ENCODE measurements around the gene MFAP4. TPM values are rescaled to one million over a fixed set of nuclear protein-coding genes. Genes with fewer than 3 reads are reported as not detected.

Gene MFAP4
- total RNA-seq, 1 donor from 2014 or later, result 205 TPM

DNA sequence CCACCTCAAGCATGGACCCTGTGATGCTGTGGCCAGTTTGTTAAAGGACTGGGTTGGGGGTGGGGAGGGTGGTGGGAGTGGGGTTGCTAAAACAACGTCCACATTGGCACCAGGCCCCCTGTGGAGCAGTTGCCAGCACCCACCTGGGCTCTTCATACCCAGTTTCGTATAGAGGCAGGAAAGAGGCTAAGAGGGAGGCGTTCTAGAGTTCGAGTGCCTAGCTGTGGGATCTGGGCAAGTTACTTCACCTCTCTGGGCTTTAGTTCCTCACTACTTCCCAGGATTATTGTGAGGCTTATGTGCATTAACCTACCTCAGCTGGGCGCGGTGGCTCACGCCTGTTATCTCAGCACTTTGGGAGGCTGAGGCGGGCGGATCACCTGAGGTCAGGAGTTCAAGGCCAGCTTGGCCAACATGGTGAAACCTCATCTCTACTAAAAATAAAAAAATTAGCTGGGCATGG is 1.4 kb downstream of the MFAP4 start:
- Histone ChIP-seq H3K4me3 (peak overlapping the region; percentile 17 to 18), H3K9me3 (no peaks in the 10 kb centered on the region), H3K4me1 (peaks cover 91% of the 10 kb centered on the region), H3K36me3 (peaks cover 0 to 34% of the 10 kb centered on the region in 2 donors), H3K27me3 (no peaks in the 10 kb centered on the region), H3K27ac (peak overlapping the region; percentile 95)
- intact Hi-C loops (cut with DNase I), result no loop called here
- TF ChIP-seq, protein P1, sequence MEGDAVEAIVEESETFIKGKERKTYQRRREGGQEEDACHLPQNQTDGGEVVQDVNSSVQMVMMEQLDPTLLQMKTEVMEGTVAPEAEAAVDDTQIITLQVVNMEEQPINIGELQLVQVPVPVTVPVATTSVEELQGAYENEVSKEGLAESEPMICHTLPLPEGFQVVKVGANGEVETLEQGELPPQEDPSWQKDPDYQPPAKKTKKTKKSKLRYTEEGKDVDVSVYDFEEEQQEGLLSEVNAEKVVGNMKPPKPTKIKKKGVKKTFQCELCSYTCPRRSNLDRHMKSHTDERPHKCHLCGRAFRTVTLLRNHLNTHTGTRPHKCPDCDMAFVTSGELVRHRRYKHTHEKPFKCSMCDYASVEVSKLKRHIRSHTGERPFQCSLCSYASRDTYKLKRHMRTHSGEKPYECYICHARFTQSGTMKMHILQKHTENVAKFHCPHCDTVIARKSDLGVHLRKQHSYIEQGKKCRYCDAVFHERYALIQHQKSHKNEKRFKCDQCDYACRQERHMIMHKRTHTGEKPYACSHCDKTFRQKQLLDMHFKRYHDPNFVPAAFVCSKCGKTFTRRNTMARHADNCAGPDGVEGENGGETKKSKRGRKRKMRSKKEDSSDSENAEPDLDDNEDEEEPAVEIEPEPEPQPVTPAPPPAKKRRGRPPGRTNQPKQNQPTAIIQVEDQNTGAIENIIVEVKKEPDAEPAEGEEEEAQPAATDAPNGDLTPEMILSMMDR (IDR thresholded peaks at IDR 0.05), result no peak
- TF ChIP-seq POLR2AphosphoS5 (IDR thresholded peaks at IDR 0.05; ENCODE audit: insufficient read depth in 1 of 2, low read depth in 1 of 2), result no peak
- TF ChIP-seq POLR2A (IDR thresholded peaks at IDR 0.05), result no peak
- no peak for DNase-seq (ENCODE audit: extremely low spot score in 2 of 2)

DNA sequence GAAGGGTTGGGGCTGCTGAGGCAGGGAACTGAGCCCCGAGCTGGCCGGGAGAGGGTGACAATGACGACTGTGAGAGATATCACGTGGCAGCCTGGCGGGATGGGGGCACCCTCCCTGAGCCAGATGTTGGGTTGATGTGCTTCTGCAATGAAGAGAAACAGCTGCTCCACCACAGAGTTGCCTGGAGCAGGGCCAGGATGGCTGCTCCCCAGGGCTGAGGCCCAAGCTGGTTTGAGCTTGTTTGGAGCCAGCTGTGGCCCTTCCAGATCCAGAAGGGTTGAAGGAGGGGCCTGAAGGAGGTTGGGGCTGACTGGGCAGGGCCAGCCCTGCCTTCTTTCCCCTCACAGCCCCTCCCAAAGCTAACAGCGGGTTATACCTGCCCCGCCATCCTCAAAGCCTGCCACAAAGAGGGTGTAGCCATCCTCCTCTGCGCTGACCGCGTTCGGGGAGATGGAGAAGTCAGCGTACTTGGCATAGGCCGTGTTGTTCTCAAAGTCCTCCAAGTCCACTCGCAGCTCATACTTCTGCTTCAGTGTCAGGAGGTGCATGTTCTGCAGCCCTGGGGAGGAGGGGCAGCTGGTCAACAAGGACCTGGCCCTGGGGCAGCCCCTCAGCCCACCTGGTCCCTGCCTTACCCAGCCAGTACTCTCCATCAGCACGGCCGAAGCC is 2.1 kb downstream of the MFAP4 start:
- intact Hi-C loops (cut with DNase I), result no loop called here

DNA sequence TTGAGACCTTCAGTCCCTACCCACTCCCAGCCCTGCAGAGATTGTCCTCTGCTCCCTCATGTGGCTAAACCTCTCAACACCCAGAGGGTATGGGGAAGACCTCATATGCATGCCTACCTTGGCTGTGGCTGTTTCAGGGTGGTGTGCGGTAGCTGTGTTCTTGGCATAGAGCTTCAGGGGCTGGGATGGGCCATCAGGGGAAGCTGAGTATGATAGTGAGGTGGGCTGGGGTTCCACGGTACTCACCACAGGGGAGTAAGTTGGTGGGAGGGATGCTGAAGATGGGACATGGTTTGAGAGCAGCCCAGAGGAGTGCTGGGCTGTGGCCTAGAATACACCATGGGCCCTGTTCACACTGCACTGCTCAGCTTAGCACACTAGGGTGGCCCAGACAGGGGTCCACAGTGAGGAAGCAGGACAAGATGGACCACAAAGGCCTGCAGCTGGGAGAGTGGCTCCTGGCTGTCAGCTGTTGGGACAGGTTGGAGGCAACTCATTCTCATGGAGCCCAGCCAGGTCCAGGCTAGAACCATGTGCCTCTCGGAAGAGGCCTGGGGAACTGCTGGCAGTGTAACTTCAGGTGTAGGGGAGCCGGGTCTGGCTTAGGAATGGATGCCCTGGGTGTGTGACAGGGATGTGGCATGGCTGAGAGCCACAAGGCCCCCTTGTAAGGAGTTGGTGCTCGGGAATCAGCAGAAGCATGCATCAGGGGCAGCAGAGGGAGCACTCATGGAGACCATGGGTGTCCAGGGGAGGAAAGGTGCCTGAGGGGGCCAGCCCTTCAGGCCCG is 3.1 kb downstream of the MFAP4 start:
- Histone ChIP-seq H3K27me3 (no peaks in the 10 kb centered on the region), H3K4me3 (no peak overlapping the region), H3K36me3 (peaks cover 0 to 42% of the 10 kb centered on the region in 2 donors), H3K4me1 (peaks cover 91% of the 10 kb centered on the region), H3K27ac (peak overlapping the region; percentile 95), H3K9me3 (no peaks in the 10 kb centered on the region)
- DNase-seq (ENCODE audit: extremely low spot score in 2 of 2), result no peak
- TF ChIP-seq POLR2AphosphoS5 (IDR thresholded peaks at IDR 0.05; ENCODE audit: insufficient read depth in 1 of 2, low read depth in 1 of 2) (no peak), POLR2A (IDR thresholded peaks at IDR 0.05) (no peak)
- TF ChIP-seq, protein P1 (IDR thresholded peaks at IDR 0.05), result no peak
- intact Hi-C loops (cut with DNase I), result no loop called here

More for the DNA sequence above, 2.1 kb downstream of the MFAP4 start:
- Histone ChIP-seq H3K27me3 (no peaks in the 10 kb centered on the region), H3K4me1 (peaks cover 91% of the 10 kb centered on the region), H3K9me3 (no peaks in the 10 kb centered on the region), H3K27ac (peak overlapping the region; percentile 95), H3K36me3 (peaks cover 0 to 40% of the 10 kb centered on the region in 2 donors), H3K4me3 (peak overlapping the region; percentile 17 to 18)
- DNase-seq (ENCODE audit: extremely low spot score in 2 of 2), result no peak
- TF ChIP-seq, protein P1 (IDR thresholded peaks at IDR 0.05), result no peak
- TF ChIP-seq POLR2AphosphoS5 (IDR thresholded peaks at IDR 0.05; ENCODE audit: insufficient read depth in 1 of 2, low read depth in 1 of 2) (peak; percentile 89 to 91), POLR2A (IDR thresholded peaks at IDR 0.05) (peak in 1 of 2 donors; percentile 9)

DNA sequence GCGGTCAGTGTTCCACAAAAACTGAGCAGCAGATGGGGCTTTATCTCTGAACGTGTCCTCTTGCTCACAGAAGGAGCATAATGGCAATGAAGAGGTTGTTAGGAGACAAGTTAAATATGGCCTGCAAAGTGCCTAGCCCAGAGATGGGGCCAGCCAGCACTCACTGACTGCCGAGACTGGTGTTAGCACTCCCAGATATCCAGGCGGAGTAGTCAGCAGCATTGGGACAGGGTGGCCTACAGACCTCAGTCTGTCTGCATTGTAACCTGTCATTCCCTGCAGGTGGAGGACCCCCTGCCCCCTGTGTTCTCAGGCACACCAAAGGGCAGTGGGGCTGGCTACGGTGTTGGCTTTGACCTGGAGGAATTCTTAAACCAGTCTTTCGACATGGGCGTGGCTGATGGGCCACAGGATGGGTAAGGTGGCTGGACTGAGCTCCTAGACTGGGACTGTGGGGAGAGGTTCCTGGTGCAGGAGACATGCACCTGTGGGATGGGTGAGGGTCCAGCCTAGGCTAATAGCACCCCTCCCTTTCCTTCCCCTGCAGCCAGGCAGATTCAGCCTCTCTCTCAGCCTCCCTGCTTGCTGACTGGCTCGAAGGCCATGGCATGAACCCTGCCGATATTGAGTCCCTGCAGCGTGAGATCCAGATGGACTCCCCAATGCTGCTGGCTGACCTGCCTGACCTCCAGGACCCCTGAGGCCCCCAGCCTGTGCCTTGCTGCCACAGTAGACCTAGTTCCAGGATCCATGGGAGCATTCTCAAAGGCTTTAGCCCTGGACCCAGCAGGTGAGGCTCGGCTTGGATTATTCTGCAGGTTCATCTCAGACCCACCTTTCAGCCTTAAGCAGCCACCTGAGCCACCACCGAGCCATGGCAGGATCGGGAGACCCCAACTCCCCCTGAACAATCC is 4.2 kb downstream of the MFAP4 start:
- TF ChIP-seq, protein P1 (IDR thresholded peaks at IDR 0.05), result no peak
- no peak for TF ChIP-seq POLR2A (IDR thresholded peaks at IDR 0.05)
- TF ChIP-seq POLR2AphosphoS5 (IDR thresholded peaks at IDR 0.05; ENCODE audit: insufficient read depth in 1 of 2, low read depth in 1 of 2), result no peak
- DNase-seq (ENCODE audit: extremely low spot score in 2 of 2), result no peak

More for the DNA sequence above, 4.2 kb downstream of the MFAP4 start:
- H3K4me1 ChIP-seq, result peaks cover 84% of the 10 kb centered on the region
- H3K36me3 ChIP-seq, result peaks cover 0 to 42% of the 10 kb centered on the region in 2 donors
- H3K27ac ChIP-seq, result peak overlapping the region; percentile 95
- intact Hi-C loops (cut with DNase I), result no loop called here
- no peaks in the 10 kb centered on the region for H3K27me3 ChIP-seq
- no peaks in the 10 kb centered on the region for H3K9me3 ChIP-seq
- no peak overlapping the region for H3K4me3 ChIP-seq

All from vagina (tissue), 2 donors.